Measurements from ENCODE around the gene RIOX2.

Gene RIOX2

DNA sequence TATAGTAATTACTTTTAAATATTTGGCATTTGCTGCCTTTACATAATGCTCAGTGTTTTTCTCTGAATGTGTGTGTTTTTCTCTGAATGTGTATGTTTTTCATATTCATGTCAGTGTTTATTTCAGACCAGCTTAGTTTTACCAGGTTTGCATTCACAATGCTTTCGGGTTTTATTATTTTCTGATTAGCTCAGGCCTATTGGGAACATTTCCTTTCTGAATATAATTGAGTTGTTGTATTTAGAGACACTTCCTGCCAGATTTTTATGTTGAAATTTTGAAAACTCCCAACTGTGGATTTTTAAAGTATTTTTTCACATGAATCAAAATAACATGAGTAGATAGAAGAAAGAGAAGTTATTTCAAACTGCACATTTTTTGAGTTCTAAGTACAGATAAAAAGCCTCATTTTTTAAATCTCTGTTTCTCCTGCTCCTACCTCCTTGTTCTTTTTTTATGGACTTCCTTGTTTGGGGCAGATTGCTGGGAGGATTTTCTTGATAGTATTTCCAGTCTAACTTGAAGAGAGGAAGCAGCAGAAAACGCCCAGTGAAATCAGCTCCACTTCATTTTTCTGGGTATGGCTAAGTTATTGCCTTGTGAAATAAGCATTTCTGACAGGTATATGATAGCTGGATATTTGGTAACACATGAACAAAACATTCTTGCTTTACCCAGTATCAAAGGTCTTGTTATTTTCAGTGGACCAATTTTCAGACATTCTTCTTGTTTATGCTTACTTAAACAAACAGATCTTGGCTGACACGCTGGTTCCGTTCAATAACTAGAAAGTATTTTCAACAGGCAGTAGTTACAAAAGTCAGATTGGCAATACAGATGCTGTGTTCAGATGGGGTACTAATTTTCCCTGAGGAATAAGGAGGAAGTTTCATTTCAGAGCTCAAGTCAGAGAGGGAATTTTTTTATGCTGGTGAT lies 70.7 kb downstream of the RIOX2 start:
- DNase-seq, result no peak

DNA sequence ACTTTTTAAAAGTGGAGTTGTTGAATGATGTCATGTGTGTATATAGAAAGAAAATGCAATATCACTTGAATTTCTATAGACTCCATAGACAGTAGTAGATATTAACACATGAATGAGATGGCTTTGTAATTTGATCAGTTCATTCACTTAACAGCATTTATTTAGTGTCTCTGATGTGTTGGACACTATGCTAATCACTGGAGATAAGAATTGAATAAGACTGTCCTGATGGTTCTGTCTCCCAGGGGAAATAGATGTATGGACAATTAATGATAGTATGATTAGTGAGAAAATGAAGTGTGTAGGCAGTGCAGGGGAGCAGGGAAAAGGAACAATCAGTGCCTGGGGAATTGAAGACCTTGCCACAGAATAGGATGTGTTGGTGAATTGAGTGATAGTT lies 72.9 kb downstream of the RIOX2 start:
- DNase-seq, result no peak

DNA sequence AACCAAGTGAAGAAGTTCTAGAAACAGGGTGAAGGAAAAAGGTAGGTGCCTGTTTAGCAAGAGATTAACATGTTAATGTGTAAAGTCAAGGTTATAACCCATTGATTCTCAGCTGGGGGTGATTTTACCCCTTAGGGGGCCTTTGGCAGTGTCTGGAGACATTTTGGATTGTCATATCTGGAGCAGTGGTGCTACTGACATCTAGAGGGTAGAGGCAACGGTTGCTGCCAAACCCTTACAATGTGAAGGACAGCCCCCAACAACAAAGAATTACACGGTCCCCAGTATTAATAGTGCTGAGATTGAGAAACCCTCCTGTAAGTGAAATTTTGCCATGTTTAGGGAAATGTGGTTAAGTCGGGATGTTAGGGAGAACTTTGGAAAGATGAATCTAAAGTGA lies 75.7 kb downstream of the RIOX2 start:
- no peak for DNase-seq

DNA sequence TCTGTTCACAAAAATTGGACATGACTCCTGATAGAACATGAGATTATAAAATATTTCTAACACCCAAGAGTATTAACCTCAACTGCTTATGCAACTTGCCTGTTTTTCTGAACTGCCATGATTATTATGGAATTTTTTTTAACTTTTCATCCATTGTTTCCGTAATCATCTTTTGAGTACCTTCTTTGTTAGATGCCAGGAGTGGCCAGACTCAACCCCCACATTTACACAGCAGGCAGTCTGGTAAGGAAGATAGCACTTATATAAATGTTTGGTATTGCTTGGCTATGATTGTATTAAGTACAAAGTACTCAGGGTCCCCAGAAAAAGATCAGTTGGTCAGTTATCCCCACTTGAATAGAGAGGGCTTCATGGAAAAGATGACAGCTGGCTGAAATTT lies 76.1 kb downstream of the RIOX2 start:
- DNase-seq, result no peak

DNA sequence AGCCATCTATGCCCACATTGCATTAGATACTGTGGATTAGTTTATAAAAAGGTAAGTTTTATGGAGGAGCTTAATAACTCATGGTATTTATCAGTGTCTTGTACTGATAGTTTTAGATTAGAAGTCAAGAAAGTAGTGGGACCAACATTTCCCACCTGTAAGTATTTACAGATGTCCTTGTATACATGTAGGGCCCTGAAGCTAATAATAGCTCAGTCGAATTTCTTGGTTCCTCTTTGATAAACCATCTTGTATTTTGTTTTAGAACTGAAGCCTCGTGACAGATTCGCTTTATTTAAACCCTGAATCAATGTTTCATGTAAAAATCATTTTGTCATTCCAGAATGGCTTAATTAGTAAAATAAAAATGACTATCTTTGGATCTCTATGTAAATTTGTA lies 77.0 kb downstream of the RIOX2 start:
- DNase-seq, result no peak

DNA sequence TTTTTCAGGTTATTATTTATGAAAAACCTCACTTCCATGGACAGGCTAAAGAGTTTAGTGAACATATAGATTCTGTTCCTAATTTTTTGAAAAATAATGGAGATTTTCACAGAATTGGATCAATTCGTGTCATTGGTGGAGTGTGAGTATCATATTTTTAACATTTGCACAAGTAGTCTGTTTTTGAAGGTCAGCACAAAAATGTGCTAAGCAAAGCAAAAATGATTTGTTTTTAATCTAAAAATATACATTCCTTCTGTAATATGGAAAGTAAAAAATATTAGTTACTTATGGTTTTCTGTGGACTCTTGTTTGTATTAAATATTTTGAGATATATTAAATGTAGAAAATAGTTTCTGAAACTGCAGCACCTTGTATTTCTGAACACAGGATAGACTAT lies 79.4 kb downstream of the RIOX2 start:
- DNase-seq, result no peak
